Keratinocyte (primary cell): Measurements from ENCODE around the gene PHOSPHO1. TPM values are rescaled to one million over a fixed set of nuclear protein-coding genes. Genes with fewer than 3 reads are reported as not detected.

ENCODE experiments used
- polyA plus RNA-seq, 5 experiments: library from polyadenylated mRNA; depleted of rRNA in 3 of 5; stranded (reverse) in 3 of 5; stranded (forward) in 1 of 5; unstranded in 1 of 5; fragments of >200 nt; gene quantifications; 1 replicate in 1 of 5; 2 replicates in 3 of 5; 3 replicates in 1 of 5; pipeline versions ENCODE4 v1.2.1 to v1.2.3, GENCODE V29; 2011 to 2012; ENCODE audit warnings: missing spikeins in 2 of 5, low read depth in 1 of 5, low replicate concordance in 1 of 5

PHOSPHO1 gene
- polyA plus RNA-seq, 1 donor (not counting 4 experiments of a cell fraction or from before 2014, with no cell fraction given), result 0.04 TPM

Other genes starting within 250 kb of the PHOSPHO1 start
- under 0.01 TPM in 1 of 3 replicates, not detected in the others for gene IGF2BP1, start 233.4 kb downstream of the PHOSPHO1 start, polyA plus RNA-seq
- 0.01 to 0.32 TPM (median 0.08 TPM) in 3 replicates for gene B4GALNT2, start 98.0 kb downstream of the PHOSPHO1 start, polyA plus RNA-seq
- not detected in 3 replicates for gene GNGT2, start 20.2 kb downstream of the PHOSPHO1 start, polyA plus RNA-seq
- gene ABI3, start 20.1 kb downstream of the PHOSPHO1 start, polyA plus RNA-seq, result 0.03 TPM in 1 of 3 replicates, not detected in the others
- 5.1 to 8.9 TPM (median 8.5 TPM) in 3 replicates for gene ZNF652, start 131.5 kb upstream of the PHOSPHO1 start, polyA plus RNA-seq
- 286 to 500 TPM (median 395 TPM) in 3 replicates for gene PHB1, start 184.1 kb upstream of the PHOSPHO1 start, polyA plus RNA-seq